ENCODE measurements around the gene GNB2. TPM values are rescaled to one million over a fixed set of nuclear protein-coding genes. Genes with fewer than 3 reads are reported as not detected.
A peak's percentile ranks its signal among the peaks of the same experiment; 100 is the strongest.

GNB2 gene
- total and polyA plus RNA-seq, 2 of the 13 experiments (the other 11 are each of a cell fraction or from before 2014, with no cell fraction given): 48.3 to 67.1 TPM

- TF ChIP-seq ZBTB46 (CRISPR knock-in tag; IDR thresholded peaks at IDR 0.05; ENCODE audit: borderline replicate concordance) (no peak), TFAP4 (IDR thresholded peaks at IDR 0.05; ENCODE audit: borderline replicate concordance, low read depth) (no peak), PRPF4 (IDR thresholded peaks at IDR 0.05; ENCODE audit: low read depth, low read length, poor library complexity, severe bottlenecking) (no peak), ZNF678 (CRISPR knock-in tag; IDR thresholded peaks at IDR 0.05) (no peak), NFKBIZ (CRISPR knock-in tag; IDR thresholded peaks at IDR 0.05) (no peak), NFATC3 (CRISPR knock-in tag; IDR thresholded peaks at IDR 0.05) (no peak), FLYWCH1 (CRISPR knock-in tag; IDR thresholded peaks at IDR 0.05) (no peak), MXD1 (CRISPR knock-in tag; IDR thresholded peaks at IDR 0.05) (no peak), GFI1 (CRISPR knock-in tag; IDR thresholded peaks at IDR 0.05; ENCODE audit: borderline replicate concordance) (peak; percentile 67; the same call in 1 of the 2 replicates), TOPORS (CRISPR knock-in tag; IDR thresholded peaks at IDR 0.05) (no peak), TAF15 (IDR thresholded peaks at IDR 0.05; ENCODE audit: low read depth, low read length, poor library complexity, severe bottlenecking) (no peak), ZNF670 (CRISPR knock-in tag; IDR thresholded peaks at IDR 0.05; ENCODE audit: borderline replicate concordance) (no peak), GRHL1 (CRISPR knock-in tag; conservative IDR thresholded peaks at IDR 0.05) (no peak), ZNF44 (CRISPR knock-in tag; IDR thresholded peaks at IDR 0.05) (no peak), AFF4 (CRISPR knock-in tag; IDR thresholded peaks at IDR 0.05) (no peak)
Observed at GRCh38 chr7:100723732-100724275, 50.3 kb downstream of the GNB2 start (continued).
